ENCODE measurements around the gene MYT1.

The MYT1 gene

GRCh38 chr20:64244870-64245603 is 80.8 kb downstream of the MYT1 start:
- TF ChIP-seq CTCF (IDR thresholded peaks at IDR 0.05) (no peak), ZFX (IDR thresholded peaks at IDR 0.05; ENCODE audit: borderline replicate concordance) (no peak)

GRCh38 chr20:64245746-64246595 is 81.7 kb downstream of the MYT1 start:
- H3K27ac ChIP-seq = no peak overlapping the region
- TF ChIP-seq ZFX (IDR thresholded peaks at IDR 0.05; ENCODE audit: borderline replicate concordance) = no peak
- no peak for TF ChIP-seq CTCF (IDR thresholded peaks at IDR 0.05)

More at GRCh38 chr20:64244870-64245603, 80.8 kb downstream of the MYT1 start:
- H3K27ac ChIP-seq = no peak overlapping the region

GRCh38 chr20:64246616-64247306 is 82.5 kb downstream of the MYT1 start:
- no peak overlapping the region for H3K27ac ChIP-seq
- TF ChIP-seq CTCF (IDR thresholded peaks at IDR 0.05) (no peak), ZFX (IDR thresholded peaks at IDR 0.05; ENCODE audit: borderline replicate concordance) (no peak)

GRCh38 chr20:64247307-64247618 is 83.0 kb downstream of the MYT1 start:
- TF ChIP-seq ZFX (IDR thresholded peaks at IDR 0.05; ENCODE audit: borderline replicate concordance) (no peak), CTCF (IDR thresholded peaks at IDR 0.05) (no peak)
- no peak overlapping the region for H3K27ac ChIP-seq

- no peak overlapping the region for H3K27ac ChIP-seq
- TF ChIP-seq ZFX (IDR thresholded peaks at IDR 0.05; ENCODE audit: borderline replicate concordance) (no peak), CTCF (IDR thresholded peaks at IDR 0.05) (no peak)
These were observed 84.0 kb downstream of the MYT1 start for GRCh38 chr20:64247970-64248841.

GRCh38 chr20:64250027-64250426 is 85.8 kb downstream of the MYT1 start:
- no peak for TF ChIP-seq CTCF (IDR thresholded peaks at IDR 0.05)
- TF ChIP-seq ZFX (IDR thresholded peaks at IDR 0.05; ENCODE audit: borderline replicate concordance) = no peak
- no peak overlapping the region for H3K27ac ChIP-seq

Data from 22Rv1 (cell line).